Measurements from ENCODE around the gene NRG3.

Gene NRG3

DNA sequence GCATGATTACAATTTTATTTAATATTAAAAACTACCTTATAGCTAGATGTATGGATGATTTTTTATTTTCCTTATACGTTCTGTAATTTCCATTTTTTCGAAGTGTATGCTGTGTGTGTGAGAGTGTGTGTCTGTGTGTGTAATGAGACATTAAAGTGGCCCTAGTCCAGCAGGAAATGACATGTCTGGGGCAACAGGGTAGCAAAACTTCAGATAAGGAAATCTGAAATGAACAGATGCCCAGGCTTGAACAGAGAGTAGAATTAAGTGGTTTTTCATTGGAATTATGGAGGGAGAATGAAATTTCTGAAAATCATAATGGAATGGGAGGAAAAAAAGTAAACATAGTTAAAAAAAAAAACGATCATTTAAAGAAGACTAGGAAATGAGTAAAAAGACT is 200.6 kb downstream of the NRG3 start:
- Histone ChIP-seq H3K36me3 (ENCODE audit: control insufficient read depth, insufficient read depth, low read length) (no peaks in the 10 kb centered on the region), H3K9me3 (ENCODE audit: control insufficient read depth, low read length) (no peaks in the 10 kb centered on the region), H3K4me1 (ENCODE audit: control insufficient read depth, insufficient read depth, low read length, poor library complexity, severe bottlenecking) (no peaks in the 10 kb centered on the region), H3K27ac (ENCODE audit: low read depth, low read length, severe bottlenecking) (no peak overlapping the region), H3K4me3 (ENCODE audit: extremely low read depth, insufficient read depth, low read length, poor library complexity, severe bottlenecking) (no peak overlapping the region)
- 91 to 100% methylated on average over 2 of the region's 3 CpGs for WGBS, 2 experiments (ENCODE audit: insufficient coverage in 2 of 2)

DNA sequence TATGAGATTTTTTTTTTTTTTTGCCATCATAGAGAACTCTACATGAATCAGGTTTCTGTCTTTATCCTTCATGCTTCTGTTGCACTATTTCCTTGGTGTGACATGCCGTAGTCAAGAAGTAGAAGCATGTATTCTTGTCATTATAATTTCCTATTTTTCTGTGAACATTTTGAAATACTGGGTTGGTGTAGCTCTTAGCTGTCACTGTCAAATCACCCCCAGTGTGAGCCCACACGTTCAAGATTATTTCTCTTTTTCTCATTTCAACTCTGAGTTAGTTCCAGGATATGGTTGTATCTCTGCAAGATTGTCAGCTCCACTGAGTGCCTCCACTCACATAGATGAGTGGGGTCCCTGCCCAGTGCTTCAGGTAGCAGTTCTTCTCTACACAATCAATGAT is 209.5 kb downstream of the NRG3 start:
- no peaks in the 10 kb centered on the region for H3K4me1 ChIP-seq (ENCODE audit: control insufficient read depth, insufficient read depth, low read length, poor library complexity, severe bottlenecking)
- H3K4me3 ChIP-seq (ENCODE audit: extremely low read depth, insufficient read depth, low read length, poor library complexity, severe bottlenecking) = no peak overlapping the region
- no peak overlapping the region for H3K27ac ChIP-seq (ENCODE audit: low read depth, low read length, severe bottlenecking)
- WGBS, 2 experiments (ENCODE audit: insufficient coverage in 2 of 2) = no CpG with 5 or more reads among the region's 2 CpGs
- H3K9me3 ChIP-seq (ENCODE audit: control insufficient read depth, low read length) = no peaks in the 10 kb centered on the region
- H3K36me3 ChIP-seq (ENCODE audit: control insufficient read depth, insufficient read depth, low read length) = no peaks in the 10 kb centered on the region

DNA sequence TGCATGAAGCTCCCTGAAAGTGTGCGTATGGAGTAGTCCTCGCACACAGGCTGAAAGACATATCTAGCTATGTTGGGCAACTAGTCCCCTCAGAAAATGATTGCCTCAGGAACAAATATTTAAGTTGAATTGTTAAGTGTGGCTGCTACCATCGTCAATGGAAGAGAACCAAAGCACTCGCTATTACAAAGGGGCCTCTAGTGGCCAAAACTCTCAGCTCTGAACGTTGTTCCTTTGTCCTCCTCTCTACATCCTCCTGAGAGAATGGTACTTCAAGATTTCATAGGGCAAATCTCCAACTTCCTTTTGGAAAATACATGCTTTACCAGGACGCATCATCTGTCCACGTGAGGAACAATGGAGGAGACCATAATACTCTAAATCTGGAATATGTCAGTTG is 209.9 kb downstream of the NRG3 start:
- H3K27ac ChIP-seq (ENCODE audit: low read depth, low read length, severe bottlenecking) = no peak overlapping the region
- no peak overlapping the region for H3K4me3 ChIP-seq (ENCODE audit: extremely low read depth, insufficient read depth, low read length, poor library complexity, severe bottlenecking)
- H3K4me1 ChIP-seq (ENCODE audit: control insufficient read depth, insufficient read depth, low read length, poor library complexity, severe bottlenecking) = no peaks in the 10 kb centered on the region
- H3K36me3 ChIP-seq (ENCODE audit: control insufficient read depth, insufficient read depth, low read length) = no peaks in the 10 kb centered on the region
- WGBS, 2 experiments (ENCODE audit: insufficient coverage in 2 of 2) = 64 to 83% methylated on average over 3 to 7 of the region's 7 CpGs
- H3K9me3 ChIP-seq (ENCODE audit: control insufficient read depth, low read length) = no peaks in the 10 kb centered on the region

DNA sequence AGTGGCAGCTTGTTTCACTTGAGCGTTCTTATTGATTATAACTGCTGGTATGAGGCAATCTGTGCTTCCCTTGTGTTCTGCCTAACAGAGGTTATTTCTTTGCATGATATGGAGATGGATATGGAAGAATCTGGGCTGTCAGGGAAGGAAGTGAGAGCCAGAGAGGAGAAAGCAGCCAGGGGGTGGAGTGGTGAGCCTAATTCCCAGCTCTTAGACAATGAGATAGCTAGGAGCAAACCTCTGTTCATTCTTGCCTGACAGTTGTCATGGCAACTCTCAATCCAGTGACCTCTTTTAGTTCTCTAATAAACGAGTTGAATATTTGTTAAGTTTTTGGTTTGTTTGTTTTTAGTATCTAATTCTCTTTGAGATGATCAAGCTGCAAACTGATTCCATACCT is 214.3 kb downstream of the NRG3 start:
- Histone ChIP-seq H3K4me1 (ENCODE audit: control insufficient read depth, insufficient read depth, low read length, poor library complexity, severe bottlenecking) (no peaks in the 10 kb centered on the region), H3K4me3 (ENCODE audit: extremely low read depth, insufficient read depth, low read length, poor library complexity, severe bottlenecking) (no peak overlapping the region), H3K36me3 (ENCODE audit: control insufficient read depth, insufficient read depth, low read length) (no peaks in the 10 kb centered on the region), H3K27ac (ENCODE audit: low read depth, low read length, severe bottlenecking) (no peak overlapping the region), H3K9me3 (ENCODE audit: control insufficient read depth, low read length) (no peaks in the 10 kb centered on the region)
- WGBS, 2 experiments (ENCODE audit: insufficient coverage in 2 of 2) = 40 to 80% methylated on average over 1 of the region's 2 CpGs

DNA sequence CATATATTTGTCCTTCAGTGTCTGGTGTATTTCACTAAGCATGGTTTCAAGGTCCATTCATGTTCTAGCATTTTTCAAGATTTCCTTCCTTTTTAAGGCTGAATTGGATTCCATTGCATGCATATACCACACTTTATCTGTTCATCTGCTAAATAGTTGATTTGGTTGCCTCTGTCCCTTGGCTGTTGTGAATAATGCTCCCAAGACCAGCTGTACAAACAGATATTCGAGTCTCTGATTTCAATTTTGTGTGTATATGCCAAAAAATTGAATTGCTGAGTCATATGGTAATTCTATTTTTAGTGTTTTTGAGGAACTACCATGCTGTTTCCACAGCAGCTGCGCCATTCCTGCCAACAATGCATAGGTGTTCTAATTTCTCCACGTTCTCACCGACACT is 216.4 kb downstream of the NRG3 start:
- 100% methylated on average over 1 of the region's 4 CpGs; no CpG with 5 or more reads in 1 of the 2 experiments for WGBS, 2 experiments (ENCODE audit: insufficient coverage in 2 of 2)
- H3K27ac ChIP-seq (ENCODE audit: low read depth, low read length, severe bottlenecking) = no peak overlapping the region
- H3K36me3 ChIP-seq (ENCODE audit: control insufficient read depth, insufficient read depth, low read length) = no peaks in the 10 kb centered on the region
- H3K4me1 ChIP-seq (ENCODE audit: control insufficient read depth, insufficient read depth, low read length, poor library complexity, severe bottlenecking) = no peaks in the 10 kb centered on the region
- no peaks in the 10 kb centered on the region for H3K9me3 ChIP-seq (ENCODE audit: control insufficient read depth, low read length)
- H3K4me3 ChIP-seq (ENCODE audit: extremely low read depth, insufficient read depth, low read length, poor library complexity, severe bottlenecking) = no peak overlapping the region

DNA sequence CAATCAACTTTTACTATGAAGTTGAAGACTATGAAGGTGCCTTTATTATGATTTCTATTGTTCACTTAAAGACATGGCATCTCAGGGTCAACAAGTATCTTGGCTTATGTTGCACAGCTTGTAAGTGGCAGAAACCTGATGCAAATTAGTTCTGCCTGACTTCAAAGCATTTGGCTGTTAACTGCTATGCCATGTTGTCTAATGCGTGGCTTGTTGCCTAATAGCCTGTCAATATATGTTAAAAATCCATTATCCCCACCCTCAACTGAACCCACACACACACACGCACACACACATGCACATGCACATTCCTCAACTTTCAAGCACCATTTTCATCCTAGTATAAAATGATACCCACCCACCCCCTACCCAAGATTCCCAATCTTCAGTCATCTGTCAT is 217.1 kb downstream of the NRG3 start:
- Histone ChIP-seq H3K4me3 (ENCODE audit: extremely low read depth, insufficient read depth, low read length, poor library complexity, severe bottlenecking) (no peak overlapping the region), H3K4me1 (ENCODE audit: control insufficient read depth, insufficient read depth, low read length, poor library complexity, severe bottlenecking) (no peaks in the 10 kb centered on the region), H3K9me3 (ENCODE audit: control insufficient read depth, low read length) (no peaks in the 10 kb centered on the region), H3K36me3 (ENCODE audit: control insufficient read depth, insufficient read depth, low read length) (no peaks in the 10 kb centered on the region), H3K27ac (ENCODE audit: low read depth, low read length, severe bottlenecking) (no peak overlapping the region)
- 78 to 89% methylated on average over 1 to 2 of the region's 2 CpGs for WGBS, 2 experiments (ENCODE audit: insufficient coverage in 2 of 2)

DNA sequence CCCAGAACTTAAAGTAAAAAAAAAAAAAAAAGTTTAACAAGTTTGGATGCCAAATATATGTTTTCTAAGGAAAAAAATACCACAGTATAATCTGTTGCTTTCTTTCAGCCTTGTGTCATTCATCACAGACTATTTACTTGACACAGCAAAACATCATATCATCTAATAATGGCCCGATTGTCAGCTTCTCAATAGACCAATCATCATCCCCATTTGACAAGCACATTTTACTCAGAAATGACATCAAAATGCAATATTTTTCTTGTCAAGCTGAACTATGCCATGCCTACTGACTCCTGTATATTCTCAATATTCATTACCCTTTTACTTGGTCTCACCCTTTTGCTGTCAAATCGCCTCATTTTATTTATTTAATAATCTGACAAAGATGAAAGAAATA is 249.7 kb downstream of the NRG3 start:
- Histone ChIP-seq H3K36me3 (ENCODE audit: control insufficient read depth, insufficient read depth, low read length) (no peaks in the 10 kb centered on the region), H3K9me3 (ENCODE audit: control insufficient read depth, low read length) (no peaks in the 10 kb centered on the region), H3K27ac (ENCODE audit: low read depth, low read length, severe bottlenecking) (no peak overlapping the region), H3K4me3 (ENCODE audit: extremely low read depth, insufficient read depth, low read length, poor library complexity, severe bottlenecking) (no peak overlapping the region), H3K4me1 (ENCODE audit: control insufficient read depth, insufficient read depth, low read length, poor library complexity, severe bottlenecking) (no peaks in the 10 kb centered on the region)
- WGBS, 2 experiments (ENCODE audit: insufficient coverage in 2 of 2) = 94 to 100% methylated on average over 1 of the region's 2 CpGs

DNA sequence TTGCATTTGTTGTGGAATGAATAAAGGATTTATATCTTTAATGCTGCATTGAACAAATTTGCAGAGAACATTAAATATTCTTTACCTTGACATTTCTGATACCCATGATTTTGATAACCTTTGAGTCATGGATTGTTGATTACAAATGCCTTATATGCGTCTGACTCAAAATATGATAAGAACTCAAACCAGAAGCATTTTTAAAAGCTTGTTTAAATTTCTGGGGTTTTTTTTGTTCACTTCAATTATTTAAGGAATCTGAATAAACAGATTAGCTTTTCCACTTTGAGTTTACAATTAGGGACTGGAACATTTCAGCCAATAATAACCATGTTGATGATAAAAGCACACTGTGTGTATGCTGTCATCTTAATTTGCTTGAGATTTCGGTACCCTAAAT is 253.5 kb downstream of the NRG3 start:
- no peaks in the 10 kb centered on the region for H3K36me3 ChIP-seq (ENCODE audit: control insufficient read depth, insufficient read depth, low read length)
- 92 to 100% methylated on average over 1 of the region's 2 CpGs for WGBS, 2 experiments (ENCODE audit: insufficient coverage in 2 of 2)
- peaks cover 5% of the 10 kb centered on the region for H3K9me3 ChIP-seq (ENCODE audit: control insufficient read depth, low read length)
- no peaks in the 10 kb centered on the region for H3K4me1 ChIP-seq (ENCODE audit: control insufficient read depth, insufficient read depth, low read length, poor library complexity, severe bottlenecking)
- no peak overlapping the region for H3K4me3 ChIP-seq (ENCODE audit: extremely low read depth, insufficient read depth, low read length, poor library complexity, severe bottlenecking)
- no peak overlapping the region for H3K27ac ChIP-seq (ENCODE audit: low read depth, low read length, severe bottlenecking)

DNA sequence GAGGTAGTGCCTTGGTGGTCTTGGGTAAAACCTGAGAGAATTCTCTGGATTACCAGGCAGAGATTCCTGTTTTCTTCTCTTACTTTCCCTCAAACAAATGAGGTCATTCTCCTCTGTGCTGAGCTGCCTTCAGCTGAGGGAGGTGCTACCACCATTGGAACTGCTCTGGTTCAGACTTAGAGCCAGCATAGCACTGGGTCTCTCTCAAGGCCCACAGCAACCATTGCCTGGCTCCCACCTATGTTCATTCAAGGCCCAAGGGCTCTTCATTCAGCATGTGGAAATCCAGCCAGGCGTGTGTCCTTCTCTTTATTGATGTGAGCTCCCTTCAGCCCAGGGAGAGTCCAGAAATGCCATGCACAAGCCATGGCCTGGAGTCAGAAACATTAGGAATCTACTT is 261.1 kb downstream of the NRG3 start:
- no peaks in the 10 kb centered on the region for H3K4me1 ChIP-seq (ENCODE audit: control insufficient read depth, insufficient read depth, low read length, poor library complexity, severe bottlenecking)
- H3K27ac ChIP-seq (ENCODE audit: low read depth, low read length, severe bottlenecking) = no peak overlapping the region
- no peaks in the 10 kb centered on the region for H3K36me3 ChIP-seq (ENCODE audit: control insufficient read depth, insufficient read depth, low read length)
- 93 to 100% methylated on average over 1 of the region's 1 CpG for WGBS, 2 experiments (ENCODE audit: insufficient coverage in 2 of 2)
- H3K9me3 ChIP-seq (ENCODE audit: control insufficient read depth, low read length) = peaks cover 2% of the 10 kb centered on the region
- no peak overlapping the region for H3K4me3 ChIP-seq (ENCODE audit: extremely low read depth, insufficient read depth, low read length, poor library complexity, severe bottlenecking)

DNA sequence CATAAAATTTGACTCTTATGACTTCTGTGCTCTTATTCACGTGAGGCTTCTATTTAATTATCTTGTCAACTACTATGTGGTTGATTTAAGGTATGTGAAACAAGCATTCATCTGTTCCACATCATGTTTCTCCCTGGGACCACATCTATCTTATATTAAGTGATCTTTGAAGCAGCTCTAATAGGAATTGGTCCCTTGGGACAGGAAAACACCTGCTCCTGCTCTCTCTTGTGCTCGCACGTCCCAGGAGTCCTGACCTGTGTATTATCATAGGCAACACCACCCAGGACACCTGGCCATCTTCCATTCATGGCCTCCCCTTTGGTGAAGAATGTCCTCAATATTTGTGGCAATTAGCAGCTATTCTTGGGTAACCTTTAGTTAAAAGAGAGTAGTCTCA is 269.2 kb downstream of the NRG3 start:
- H3K4me3 ChIP-seq (ENCODE audit: extremely low read depth, insufficient read depth, low read length, poor library complexity, severe bottlenecking) = no peak overlapping the region
- 94 to 100% methylated on average over 2 of the region's 3 CpGs for WGBS, 2 experiments (ENCODE audit: insufficient coverage in 2 of 2)
- no peaks in the 10 kb centered on the region for H3K9me3 ChIP-seq (ENCODE audit: control insufficient read depth, low read length)
- no peaks in the 10 kb centered on the region for H3K36me3 ChIP-seq (ENCODE audit: control insufficient read depth, insufficient read depth, low read length)
- H3K27ac ChIP-seq (ENCODE audit: low read depth, low read length, severe bottlenecking) = no peak overlapping the region
- no peaks in the 10 kb centered on the region for H3K4me1 ChIP-seq (ENCODE audit: control insufficient read depth, insufficient read depth, low read length, poor library complexity, severe bottlenecking)

DNA sequence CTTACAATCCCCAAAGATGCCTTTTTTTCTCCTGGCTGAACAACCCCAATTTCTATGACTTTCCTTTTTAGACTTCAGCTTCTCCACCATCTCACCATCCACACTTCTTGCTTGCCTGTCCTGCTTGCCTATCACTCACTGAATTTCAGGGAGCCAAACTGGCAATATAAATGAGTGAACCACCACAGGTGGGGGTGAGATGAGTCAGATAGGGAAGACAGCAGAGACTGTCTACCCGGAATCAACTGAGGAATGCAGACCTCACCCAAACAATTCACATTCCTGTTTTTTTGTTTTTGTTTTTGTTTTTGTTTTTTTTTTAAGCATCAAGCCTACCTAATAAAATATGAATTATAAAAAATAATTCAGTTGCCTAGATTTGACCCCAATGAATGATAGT is 273.8 kb downstream of the NRG3 start:
- Histone ChIP-seq H3K4me1 (ENCODE audit: control insufficient read depth, insufficient read depth, low read length, poor library complexity, severe bottlenecking) (peaks cover 4% of the 10 kb centered on the region), H3K9me3 (ENCODE audit: control insufficient read depth, low read length) (no peaks in the 10 kb centered on the region), H3K4me3 (ENCODE audit: extremely low read depth, insufficient read depth, low read length, poor library complexity, severe bottlenecking) (no peak overlapping the region), H3K36me3 (ENCODE audit: control insufficient read depth, insufficient read depth, low read length) (no peaks in the 10 kb centered on the region), H3K27ac (ENCODE audit: low read depth, low read length, severe bottlenecking) (no peak overlapping the region)
- no CpG with 5 or more reads among the region's 1 CpG for WGBS, 2 experiments (ENCODE audit: insufficient coverage in 2 of 2)

DNA sequence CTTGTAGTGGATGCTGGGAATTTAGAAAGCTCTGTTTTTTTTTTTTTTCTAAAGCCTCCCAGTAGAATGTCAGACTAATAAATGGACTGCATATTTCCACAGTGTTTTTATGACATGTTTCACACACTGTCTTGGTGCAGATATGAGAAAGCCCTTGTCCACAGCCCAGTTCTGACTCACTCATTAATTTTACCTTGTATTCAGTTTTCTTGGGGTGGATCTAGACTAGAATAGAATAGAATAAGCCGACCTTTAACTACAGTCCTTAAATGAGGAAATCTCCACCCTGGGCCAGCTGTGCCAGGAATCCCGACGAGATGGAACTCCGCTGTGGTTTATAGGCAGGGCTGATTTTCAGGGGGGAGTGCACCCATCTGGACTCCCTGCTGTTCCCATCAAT is 274.7 kb downstream of the NRG3 start:
- Histone ChIP-seq H3K27ac (ENCODE audit: low read depth, low read length, severe bottlenecking) (no peak overlapping the region), H3K36me3 (ENCODE audit: control insufficient read depth, insufficient read depth, low read length) (no peaks in the 10 kb centered on the region), H3K4me3 (ENCODE audit: extremely low read depth, insufficient read depth, low read length, poor library complexity, severe bottlenecking) (no peak overlapping the region), H3K9me3 (ENCODE audit: control insufficient read depth, low read length) (no peaks in the 10 kb centered on the region), H3K4me1 (ENCODE audit: control insufficient read depth, insufficient read depth, low read length, poor library complexity, severe bottlenecking) (peaks cover 4% of the 10 kb centered on the region)
- WGBS, 2 experiments (ENCODE audit: insufficient coverage in 2 of 2) = no CpG with 5 or more reads among the region's 4 CpGs
